HG03280 (cell line): Measurements from ENCODE around the gene CORO6.

Source experiments
- ATAC-seq: cut with Tn5 transposase; IDR thresholded peaks from one replicate; pipeline ENCODE4 v1.9.1; 2021; ENCODE audit warnings: mild to moderate bottlenecking, moderate library complexity; ENCODE audit not compliant: unreplicated experiment

CORO6 gene

GRCh38 chr17:29633886-29634285 is 11.2 kb upstream of the CORO6 start:
- no peak for ATAC-seq

GRCh38 chr17:29630630-29631193 is 8.0 kb upstream of the CORO6 start:
- no peak for ATAC-seq

GRCh38 chr17:29629839-29630238 is 7.1 kb upstream of the CORO6 start:
- no peak for ATAC-seq

GRCh38 chr17:29628644-29629043 is 5.9 kb upstream of the CORO6 start:
- no peak for ATAC-seq

- no peak for ATAC-seq
Measured at GRCh38 chr17:29627951-29628350, 5.2 kb upstream of the CORO6 start.

GRCh38 chr17:29625037-29625750 is 2.5 kb upstream of the CORO6 start:
- no peak for ATAC-seq

- ATAC-seq = no peak
Measured at GRCh38 chr17:29624586-29624985, 1.9 kb upstream of the CORO6 start.

- ATAC-seq = no peak
Measured at GRCh38 chr17:29623283-29623647, 553 bp upstream of the CORO6 start.

GRCh38 chr17:29621751-29622194 is 939 bp downstream of the CORO6 start:
- no peak for ATAC-seq

GRCh38 chr17:29620779-29621500 is 1.8 kb downstream of the CORO6 start:
- no peak for ATAC-seq

GRCh38 chr17:29620271-29620670 is 2.4 kb downstream of the CORO6 start:
- no peak for ATAC-seq

- ATAC-seq = no peak
Measured at GRCh38 chr17:29619251-29619650, 3.5 kb downstream of the CORO6 start.

GRCh38 chr17:29618272-29619065 is 4.2 kb downstream of the CORO6 start:
- no peak for ATAC-seq

GRCh38 chr17:29617481-29618271 is 5.0 kb downstream of the CORO6 start:
- no peak for ATAC-seq

- peak; percentile 49 for ATAC-seq
Measured at GRCh38 chr17:29617125-29617480, 5.6 kb downstream of the CORO6 start.

- ATAC-seq = no peak
Measured at GRCh38 chr17:29616300-29617048, 6.2 kb downstream of the CORO6 start.

GRCh38 chr17:29615492-29616299 is 7.0 kb downstream of the CORO6 start:
- ATAC-seq = peak; percentile 56

- no peak for ATAC-seq
Measured at GRCh38 chr17:29615048-29615385, 7.7 kb downstream of the CORO6 start.

GRCh38 chr17:29614349-29615047 is 8.2 kb downstream of the CORO6 start:
- no peak for ATAC-seq
